ENCODE data around the gene HHATL. TPM values are rescaled to one million over a fixed set of nuclear protein-coding genes. Genes with fewer than 3 reads are reported as not detected.

The HHATL gene
- total RNA-seq, 1 donor from 2014 or later: not detected

DNA sequence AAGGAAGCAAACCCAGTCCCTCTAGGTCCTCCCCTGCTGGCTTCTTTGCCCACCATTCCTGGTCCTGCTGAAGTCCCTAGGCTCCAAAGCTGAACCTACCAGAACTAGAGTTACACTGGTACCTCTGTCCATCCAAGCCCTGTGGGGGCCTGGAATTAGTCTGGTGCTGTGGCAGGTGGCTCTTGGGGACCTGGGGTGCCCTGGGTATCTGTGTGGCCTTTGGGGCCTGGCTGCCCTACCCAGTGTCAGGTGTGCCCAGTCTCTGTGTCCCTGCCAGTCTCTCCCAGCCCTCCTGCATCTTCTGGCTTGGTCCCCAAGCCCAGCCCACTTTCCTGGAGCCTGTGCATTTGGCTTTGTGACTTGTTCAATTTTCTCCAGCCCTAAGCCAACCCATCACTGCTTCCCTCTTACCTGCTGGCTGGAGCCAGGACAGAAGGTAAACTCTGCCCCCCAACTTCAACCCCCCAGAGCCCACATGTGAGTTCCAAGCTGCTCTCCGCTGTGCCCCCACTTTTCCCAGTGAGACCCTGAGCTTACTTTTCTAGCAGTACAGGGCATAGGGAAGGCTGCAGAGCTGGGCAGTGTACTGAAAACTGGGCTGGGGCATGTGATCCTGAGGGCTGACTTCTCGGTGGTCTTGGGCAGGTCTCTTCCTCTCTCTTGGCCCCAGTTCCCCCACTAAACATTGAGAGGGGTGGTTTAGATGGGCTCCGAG lies 28.3 kb upstream of the HHATL start:
- no peaks in the 10 kb centered on the region for H3K4me1 Mint-ChIP-seq (ENCODE audit: low read depth)
- peaks cover 12% of the 10 kb centered on the region for H3K27me3 Mint-ChIP-seq (ENCODE audit: low read depth)
- H3K27ac Mint-ChIP-seq (ENCODE audit: unreplicated experiment): no peak overlapping the region
- H3K4me3 Mint-ChIP-seq (ENCODE audit: unreplicated experiment): no peak overlapping the region
- H3K36me3 Mint-ChIP-seq (ENCODE audit: low read depth): peaks cover 2% of the 10 kb centered on the region
- no peak for DNase-seq (ENCODE audit: low spot score)
- TF ChIP-seq, protein P1, sequence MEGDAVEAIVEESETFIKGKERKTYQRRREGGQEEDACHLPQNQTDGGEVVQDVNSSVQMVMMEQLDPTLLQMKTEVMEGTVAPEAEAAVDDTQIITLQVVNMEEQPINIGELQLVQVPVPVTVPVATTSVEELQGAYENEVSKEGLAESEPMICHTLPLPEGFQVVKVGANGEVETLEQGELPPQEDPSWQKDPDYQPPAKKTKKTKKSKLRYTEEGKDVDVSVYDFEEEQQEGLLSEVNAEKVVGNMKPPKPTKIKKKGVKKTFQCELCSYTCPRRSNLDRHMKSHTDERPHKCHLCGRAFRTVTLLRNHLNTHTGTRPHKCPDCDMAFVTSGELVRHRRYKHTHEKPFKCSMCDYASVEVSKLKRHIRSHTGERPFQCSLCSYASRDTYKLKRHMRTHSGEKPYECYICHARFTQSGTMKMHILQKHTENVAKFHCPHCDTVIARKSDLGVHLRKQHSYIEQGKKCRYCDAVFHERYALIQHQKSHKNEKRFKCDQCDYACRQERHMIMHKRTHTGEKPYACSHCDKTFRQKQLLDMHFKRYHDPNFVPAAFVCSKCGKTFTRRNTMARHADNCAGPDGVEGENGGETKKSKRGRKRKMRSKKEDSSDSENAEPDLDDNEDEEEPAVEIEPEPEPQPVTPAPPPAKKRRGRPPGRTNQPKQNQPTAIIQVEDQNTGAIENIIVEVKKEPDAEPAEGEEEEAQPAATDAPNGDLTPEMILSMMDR (IDR thresholded peaks at IDR 0.05): no peak
- peaks cover 4% of the 10 kb centered on the region for H3K9me3 Mint-ChIP-seq (ENCODE audit: low read depth)

DNA sequence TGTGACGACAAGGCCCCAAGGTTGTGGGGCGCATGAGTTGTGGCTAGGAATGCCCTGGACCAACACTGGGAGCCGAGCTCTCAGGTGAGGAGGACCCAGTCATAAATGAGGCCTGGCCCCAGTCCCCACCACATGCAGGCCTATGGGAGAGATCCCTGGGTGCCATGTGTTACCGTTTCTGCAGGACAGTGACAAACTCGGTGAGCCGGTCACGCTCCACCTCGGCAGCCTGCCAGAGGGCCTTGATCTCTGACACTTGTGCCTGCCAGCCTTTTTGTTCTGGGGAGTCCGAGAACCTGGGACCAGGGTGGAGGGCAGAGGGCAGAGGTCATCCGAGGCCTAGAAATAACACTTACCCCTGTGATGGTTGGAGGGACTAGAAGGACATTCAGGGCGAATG lies 27.7 kb upstream of the HHATL start:
- DNase-seq (ENCODE audit: low spot score): no peak
- peaks cover 11% of the 10 kb centered on the region for H3K27me3 Mint-ChIP-seq (ENCODE audit: low read depth)
- H3K27ac Mint-ChIP-seq (ENCODE audit: unreplicated experiment): no peak overlapping the region
- no peak overlapping the region for H3K4me3 Mint-ChIP-seq (ENCODE audit: unreplicated experiment)
- no peaks in the 10 kb centered on the region for H3K4me1 Mint-ChIP-seq (ENCODE audit: low read depth)
- TF ChIP-seq, protein P1 (IDR thresholded peaks at IDR 0.05): no peak
- H3K9me3 Mint-ChIP-seq (ENCODE audit: low read depth): peaks cover 4% of the 10 kb centered on the region
- peaks cover 2% of the 10 kb centered on the region for H3K36me3 Mint-ChIP-seq (ENCODE audit: low read depth)

DNA sequence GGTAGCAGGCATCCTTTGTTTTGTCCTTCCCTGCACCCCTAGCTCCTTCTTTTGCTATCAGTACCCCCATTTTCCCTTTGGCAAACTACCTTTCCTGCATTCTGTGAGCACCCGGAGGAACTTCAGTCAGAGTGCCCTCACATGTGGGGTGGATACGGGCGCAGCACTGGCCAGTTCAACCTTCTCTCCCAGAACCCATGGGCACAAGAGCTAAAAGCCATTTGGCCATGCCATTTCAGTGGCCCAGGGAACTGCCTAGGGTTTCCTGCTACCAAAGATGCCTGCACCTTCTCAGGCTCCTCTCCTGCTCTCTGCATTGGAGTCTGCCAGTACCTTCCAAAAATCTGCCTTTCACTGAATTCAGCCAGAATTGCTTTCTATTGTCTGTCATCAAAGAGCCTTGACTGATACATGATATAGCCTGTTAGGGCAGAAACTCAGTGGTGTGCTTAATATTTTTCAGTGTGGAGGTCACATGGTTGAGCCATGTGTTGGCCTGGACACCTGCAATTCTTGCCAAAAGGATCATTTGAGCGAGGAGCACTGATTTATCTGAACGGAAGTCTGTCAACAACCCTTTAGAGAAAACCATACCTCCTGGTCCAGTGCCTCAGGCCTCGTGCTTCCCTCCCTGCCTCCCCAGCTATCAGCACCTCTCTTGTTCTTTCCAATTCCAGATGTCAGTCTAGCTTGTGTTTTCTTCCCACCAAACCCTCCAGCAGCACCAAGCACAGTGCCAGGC lies 27.0 kb upstream of the HHATL start:
- peaks cover 2% of the 10 kb centered on the region for H3K36me3 Mint-ChIP-seq (ENCODE audit: low read depth)
- no peak for DNase-seq (ENCODE audit: low spot score)
- H3K4me1 Mint-ChIP-seq (ENCODE audit: low read depth): no peaks in the 10 kb centered on the region
- peaks cover 8% of the 10 kb centered on the region for H3K27me3 Mint-ChIP-seq (ENCODE audit: low read depth)
- H3K27ac Mint-ChIP-seq (ENCODE audit: unreplicated experiment): no peak overlapping the region
- peaks cover 4% of the 10 kb centered on the region for H3K9me3 Mint-ChIP-seq (ENCODE audit: low read depth)
- H3K4me3 Mint-ChIP-seq (ENCODE audit: unreplicated experiment): no peak overlapping the region
- TF ChIP-seq, protein P1 (IDR thresholded peaks at IDR 0.05): no peak

DNA sequence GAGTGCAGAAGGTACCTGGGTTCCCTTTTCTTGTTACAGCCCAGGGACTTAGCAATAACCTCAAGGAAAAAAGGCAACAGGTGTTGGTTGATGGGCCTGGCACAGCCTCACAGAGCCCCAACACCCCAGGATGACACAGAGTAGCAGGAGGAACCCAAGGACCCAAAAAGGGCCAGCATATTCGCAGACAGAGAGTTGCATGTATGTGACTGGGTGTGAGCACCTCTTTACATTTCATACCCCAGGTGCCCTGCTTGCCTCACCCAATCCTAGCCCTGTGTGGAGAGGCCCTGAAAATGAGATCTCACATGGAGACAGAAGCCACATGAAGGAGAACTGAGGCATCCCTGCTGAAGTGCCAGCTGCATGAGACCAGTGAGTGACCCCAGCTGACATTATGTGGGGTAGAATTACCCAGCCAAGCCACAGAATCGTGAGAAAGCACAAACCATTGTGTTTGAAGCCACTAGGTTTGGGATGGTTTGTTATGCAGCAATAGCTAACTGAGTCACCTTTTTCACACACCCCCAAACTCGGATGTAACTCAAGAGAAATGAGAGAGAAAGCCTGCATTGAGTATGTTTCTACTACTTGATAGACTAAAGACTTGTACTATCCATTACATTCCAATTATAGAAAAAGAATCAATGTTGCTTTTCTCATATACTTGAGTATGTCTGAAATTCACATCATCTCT lies 26.2 kb upstream of the HHATL start:
- peaks cover 11% of the 10 kb centered on the region for H3K27me3 Mint-ChIP-seq (ENCODE audit: low read depth)
- peaks cover 4% of the 10 kb centered on the region for H3K9me3 Mint-ChIP-seq (ENCODE audit: low read depth)
- TF ChIP-seq, protein P1 (IDR thresholded peaks at IDR 0.05): no peak
- H3K27ac Mint-ChIP-seq (ENCODE audit: unreplicated experiment): no peak overlapping the region
- H3K4me1 Mint-ChIP-seq (ENCODE audit: low read depth): no peaks in the 10 kb centered on the region
- no peak for DNase-seq (ENCODE audit: low spot score)
- H3K4me3 Mint-ChIP-seq (ENCODE audit: unreplicated experiment): no peak overlapping the region
- peaks cover 2% of the 10 kb centered on the region for H3K36me3 Mint-ChIP-seq (ENCODE audit: low read depth)

DNA sequence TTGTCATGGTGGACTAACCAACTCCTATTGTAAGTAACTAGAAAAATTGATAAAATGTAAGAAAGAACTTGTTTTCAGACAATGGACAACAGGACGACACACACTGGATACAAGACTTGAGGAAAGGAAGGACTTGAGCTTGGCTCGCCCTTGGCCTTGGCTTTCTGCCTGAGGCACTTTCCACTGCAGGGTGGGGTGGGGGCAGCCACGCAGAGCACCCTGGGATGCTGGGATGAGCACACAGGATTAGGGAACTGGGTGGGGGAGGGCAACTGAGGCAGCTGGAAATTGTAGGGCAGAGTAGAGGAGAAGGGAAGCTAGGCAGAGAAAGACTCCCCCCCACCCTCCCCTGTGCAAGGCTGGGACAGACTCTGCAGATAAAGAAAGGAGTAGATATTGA lies 25.5 kb upstream of the HHATL start:
- no peak for DNase-seq (ENCODE audit: low spot score)
- H3K4me1 Mint-ChIP-seq (ENCODE audit: low read depth): no peaks in the 10 kb centered on the region
- no peak overlapping the region for H3K27ac Mint-ChIP-seq (ENCODE audit: unreplicated experiment)
- H3K27me3 Mint-ChIP-seq (ENCODE audit: low read depth): peaks cover 11% of the 10 kb centered on the region
- TF ChIP-seq, protein P1 (IDR thresholded peaks at IDR 0.05): no peak
- H3K9me3 Mint-ChIP-seq (ENCODE audit: low read depth): peaks cover 4% of the 10 kb centered on the region
- H3K4me3 Mint-ChIP-seq (ENCODE audit: unreplicated experiment): no peak overlapping the region
- H3K36me3 Mint-ChIP-seq (ENCODE audit: low read depth): peaks cover 2% of the 10 kb centered on the region
